ENCODE measurements around the gene ISG15. TPM values are rescaled to one million over a fixed set of nuclear protein-coding genes. Genes with fewer than 3 reads are reported as not detected.

The ISG15 gene
- total RNA-seq, 1 donor from 2014 or later = 31.9 TPM

DNA sequence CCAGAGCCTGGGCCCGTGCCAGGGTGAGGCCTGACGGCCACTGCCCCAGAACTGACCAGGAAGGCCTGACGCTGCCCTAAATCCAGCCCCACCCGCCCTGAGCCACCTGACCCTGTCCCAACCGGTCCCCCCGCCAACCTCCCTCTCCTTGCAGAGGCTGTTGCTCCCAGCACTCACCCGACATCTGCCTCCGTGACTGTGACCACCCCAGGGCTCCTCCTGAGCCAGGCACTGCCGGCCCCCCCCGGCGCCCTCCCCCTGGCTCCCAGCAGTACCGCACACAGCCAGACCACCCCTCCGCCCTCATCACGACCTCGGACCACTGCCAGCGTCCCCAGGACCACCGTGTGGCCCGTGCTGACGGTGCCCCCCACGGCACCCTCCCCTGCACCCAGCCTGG is 32.9 kb downstream of the ISG15 start:
- Mint-ChIP-seq H3K27me3 (ENCODE audit: low read depth) (no peaks in the 10 kb centered on the region), H3K4me3 (ENCODE audit: low read depth) (no peak overlapping the region), H3K9me3 (no peaks in the 10 kb centered on the region), H3K36me3 (ENCODE audit: low read depth) (no peaks in the 10 kb centered on the region), H3K4me1 (ENCODE audit: low read depth) (no peaks in the 10 kb centered on the region), H3K27ac (no peak overlapping the region)
- DNase-seq (ENCODE audit: low spot score) = no peak
- intact Hi-C loops (cut with micrococcal nuclease) = no loop called here

DNA sequence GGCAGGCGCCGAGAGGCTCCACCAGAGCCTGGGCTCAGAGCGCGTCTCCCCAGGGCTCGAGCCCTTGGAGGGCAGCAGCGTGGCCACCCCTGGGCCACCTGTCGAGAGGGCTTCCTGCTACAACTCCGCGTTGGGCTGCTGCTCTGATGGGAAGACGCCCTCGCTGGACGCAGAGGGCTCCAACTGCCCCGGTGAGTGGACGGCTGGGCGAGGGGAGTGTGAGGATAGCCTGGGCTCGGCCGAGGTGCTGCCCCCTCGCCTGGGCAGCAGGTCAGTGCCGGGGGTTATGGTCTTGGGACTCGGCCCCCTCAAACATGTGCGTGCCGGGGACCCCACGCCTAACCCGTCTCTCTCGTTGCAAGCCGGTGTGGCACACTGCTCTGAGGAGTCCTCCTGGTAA is 33.5 kb downstream of the ISG15 start:
- Mint-ChIP-seq H3K27ac (no peak overlapping the region), H3K4me3 (ENCODE audit: low read depth) (no peak overlapping the region), H3K4me1 (ENCODE audit: low read depth) (no peaks in the 10 kb centered on the region), H3K27me3 (ENCODE audit: low read depth) (no peaks in the 10 kb centered on the region), H3K36me3 (ENCODE audit: low read depth) (no peaks in the 10 kb centered on the region), H3K9me3 (no peaks in the 10 kb centered on the region)
- intact Hi-C loops (cut with micrococcal nuclease) = no loop called here
- no peak for DNase-seq (ENCODE audit: low spot score)

GRCh38 chr1:1047407-1047806 is 34.1 kb downstream of the ISG15 start:
- H3K4me3 Mint-ChIP-seq (ENCODE audit: low read depth) = no peak overlapping the region
- no peaks in the 10 kb centered on the region for H3K36me3 Mint-ChIP-seq (ENCODE audit: low read depth)

DNA sequence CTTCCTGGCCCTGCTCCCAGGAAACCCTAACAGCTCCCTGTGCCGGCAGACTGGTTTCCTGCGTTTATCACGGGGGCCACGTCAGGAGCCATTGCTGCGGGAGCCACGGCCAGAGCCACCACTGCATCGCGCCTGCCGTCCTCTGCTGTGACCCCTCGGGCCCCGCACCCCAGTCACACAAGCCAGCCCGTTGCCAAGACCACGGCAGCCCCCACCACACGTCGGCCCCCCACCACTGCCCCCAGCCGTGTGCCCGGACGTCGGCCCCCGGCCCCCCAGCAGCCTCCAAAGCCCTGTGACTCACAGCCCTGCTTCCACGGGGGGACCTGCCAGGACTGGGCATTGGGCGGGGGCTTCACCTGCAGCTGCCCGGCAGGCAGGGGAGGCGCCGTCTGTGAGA is 34.7 kb downstream of the ISG15 start:
- no peak overlapping the region for H3K27ac Mint-ChIP-seq
- intact Hi-C loops (cut with micrococcal nuclease) = no loop called here
- H3K4me3 Mint-ChIP-seq (ENCODE audit: low read depth) = no peak overlapping the region
- DNase-seq (ENCODE audit: low spot score) = no peak
- no peaks in the 10 kb centered on the region for H3K9me3 Mint-ChIP-seq
- no peaks in the 10 kb centered on the region for H3K36me3 Mint-ChIP-seq (ENCODE audit: low read depth)
- H3K4me1 Mint-ChIP-seq (ENCODE audit: low read depth) = no peaks in the 10 kb centered on the region
- no peaks in the 10 kb centered on the region for H3K27me3 Mint-ChIP-seq (ENCODE audit: low read depth)

More at GRCh38 chr1:1047407-1047806, 34.1 kb downstream of the ISG15 start:
- intact Hi-C loops (cut with micrococcal nuclease) = no loop called here
- Mint-ChIP-seq H3K27me3 (ENCODE audit: low read depth) (no peaks in the 10 kb centered on the region), H3K9me3 (no peaks in the 10 kb centered on the region), H3K27ac (no peak overlapping the region), H3K4me1 (ENCODE audit: low read depth) (no peaks in the 10 kb centered on the region)
- no peak for DNase-seq (ENCODE audit: low spot score)

DNA sequence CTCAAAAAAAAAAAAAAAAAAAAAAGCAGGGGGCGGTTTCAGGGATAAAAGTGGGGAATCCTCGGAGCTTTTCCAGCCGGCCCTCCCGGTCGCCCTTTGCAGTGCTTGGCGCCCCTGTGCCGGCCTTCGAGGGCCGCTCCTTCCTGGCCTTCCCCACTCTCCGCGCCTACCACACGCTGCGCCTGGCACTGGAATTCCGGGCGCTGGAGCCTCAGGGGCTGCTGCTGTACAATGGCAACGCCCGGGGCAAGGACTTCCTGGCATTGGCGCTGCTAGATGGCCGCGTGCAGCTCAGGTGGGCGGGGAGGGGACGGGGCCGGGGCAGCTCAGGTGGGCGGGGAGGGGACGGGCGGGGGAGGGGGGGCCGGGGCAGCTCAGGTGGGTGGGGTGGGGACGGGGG is 35.5 kb downstream of the ISG15 start:
- Mint-ChIP-seq H3K27me3 (ENCODE audit: low read depth) (no peaks in the 10 kb centered on the region), H3K27ac (no peak overlapping the region), H3K9me3 (no peaks in the 10 kb centered on the region), H3K36me3 (ENCODE audit: low read depth) (no peaks in the 10 kb centered on the region), H3K4me3 (ENCODE audit: low read depth) (no peak overlapping the region), H3K4me1 (ENCODE audit: low read depth) (no peaks in the 10 kb centered on the region)
- intact Hi-C loops (cut with micrococcal nuclease) = no loop called here
- no peak for DNase-seq (ENCODE audit: low spot score)

DNA sequence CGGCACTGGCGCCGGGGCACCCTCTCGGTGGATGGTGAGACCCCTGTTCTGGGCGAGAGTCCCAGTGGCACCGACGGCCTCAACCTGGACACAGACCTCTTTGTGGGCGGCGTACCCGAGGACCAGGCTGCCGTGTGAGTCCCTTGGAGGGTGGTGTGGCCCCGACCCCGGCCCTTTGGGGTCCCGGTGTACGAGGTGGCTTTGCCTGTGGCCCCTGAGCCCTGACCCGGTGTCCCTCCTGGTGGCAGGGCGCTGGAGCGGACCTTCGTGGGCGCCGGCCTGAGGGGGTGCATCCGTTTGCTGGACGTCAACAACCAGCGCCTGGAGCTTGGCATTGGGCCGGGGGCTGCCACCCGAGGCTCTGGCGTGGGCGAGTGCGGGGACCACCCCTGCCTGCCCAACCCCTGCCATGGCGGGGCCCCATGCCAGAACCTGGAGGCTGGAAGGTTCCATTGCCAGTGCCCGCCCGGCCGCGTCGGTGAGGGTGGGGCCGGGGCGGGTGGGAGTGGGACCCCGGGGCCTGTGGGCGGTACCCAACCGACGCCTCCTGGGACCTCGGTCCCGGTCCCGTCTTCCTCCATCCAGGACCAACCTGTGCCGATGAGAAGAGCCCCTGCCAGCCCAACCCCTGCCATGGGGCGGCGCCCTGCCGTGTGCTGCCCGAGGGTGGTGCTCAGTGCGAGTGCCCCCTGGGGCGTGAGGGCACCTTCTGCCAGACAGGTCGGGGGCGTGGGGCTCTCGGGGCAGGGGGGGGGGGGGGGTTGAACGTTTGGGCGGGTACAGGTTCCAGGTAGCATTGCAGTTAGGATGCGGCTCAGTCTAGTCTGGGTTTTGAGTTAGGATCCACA is 36.2 kb downstream of the ISG15 start:
- no peak overlapping the region for H3K27ac Mint-ChIP-seq
- intact Hi-C loops (cut with micrococcal nuclease) = no loop called here
- H3K9me3 Mint-ChIP-seq = no peaks in the 10 kb centered on the region
- no peaks in the 10 kb centered on the region for H3K4me1 Mint-ChIP-seq (ENCODE audit: low read depth)
- H3K27me3 Mint-ChIP-seq (ENCODE audit: low read depth) = no peaks in the 10 kb centered on the region
- no peak for DNase-seq (ENCODE audit: low spot score)
- no peak overlapping the region for H3K4me3 Mint-ChIP-seq (ENCODE audit: low read depth)
- H3K36me3 Mint-ChIP-seq (ENCODE audit: low read depth) = no peaks in the 10 kb centered on the region

DNA sequence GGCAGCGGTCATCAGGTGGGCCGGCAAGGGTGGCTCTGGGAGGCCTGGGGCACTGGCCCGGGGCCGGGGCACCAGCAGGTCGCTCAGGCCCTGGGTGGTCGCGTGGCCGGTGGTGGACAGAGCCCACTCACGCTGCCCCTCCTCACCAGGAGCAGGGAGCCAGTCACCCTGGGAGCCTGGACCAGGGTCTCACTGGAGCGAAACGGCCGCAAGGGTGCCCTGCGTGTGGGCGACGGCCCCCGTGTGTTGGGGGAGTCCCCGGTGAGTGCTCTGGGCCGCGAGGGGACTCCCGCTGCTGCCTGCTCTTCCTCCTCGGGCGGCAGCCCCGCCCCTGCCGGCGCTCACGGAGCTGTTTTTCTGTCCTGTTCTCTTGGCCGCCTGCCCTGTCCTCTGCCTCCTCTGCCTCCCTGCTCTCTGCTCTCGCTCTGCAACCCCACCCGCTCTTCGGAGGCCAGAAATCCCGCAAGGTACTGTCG is 37.3 kb downstream of the ISG15 start:
- no peak for DNase-seq (ENCODE audit: low spot score)
- Mint-ChIP-seq H3K9me3 (no peaks in the 10 kb centered on the region), H3K4me1 (ENCODE audit: low read depth) (no peaks in the 10 kb centered on the region), H3K27ac (no peak overlapping the region), H3K4me3 (ENCODE audit: low read depth) (no peak overlapping the region), H3K36me3 (ENCODE audit: low read depth) (no peaks in the 10 kb centered on the region), H3K27me3 (ENCODE audit: low read depth) (no peaks in the 10 kb centered on the region)
- intact Hi-C loops (cut with micrococcal nuclease) = no loop called here

- H3K27me3 Mint-ChIP-seq (ENCODE audit: low read depth) = no peaks in the 10 kb centered on the region
- H3K9me3 Mint-ChIP-seq = no peaks in the 10 kb centered on the region
- no peaks in the 10 kb centered on the region for H3K4me1 Mint-ChIP-seq (ENCODE audit: low read depth)
- intact Hi-C loops (cut with micrococcal nuclease) = no loop called here
- no peak for DNase-seq (ENCODE audit: low spot score)
- H3K36me3 Mint-ChIP-seq (ENCODE audit: low read depth) = no peaks in the 10 kb centered on the region
- H3K4me3 Mint-ChIP-seq (ENCODE audit: low read depth) = no peak overlapping the region
- no peak overlapping the region for H3K27ac Mint-ChIP-seq
Observed at GRCh38 chr1:1051127-1051810, 38.0 kb downstream of the ISG15 start.

GRCh38 chr1:1052003-1052840 is 38.9 kb downstream of the ISG15 start:
- Mint-ChIP-seq H3K4me1 (ENCODE audit: low read depth) (no peaks in the 10 kb centered on the region), H3K36me3 (ENCODE audit: low read depth) (no peaks in the 10 kb centered on the region), H3K27me3 (ENCODE audit: low read depth) (peaks cover 4% of the 10 kb centered on the region), H3K27ac (no peak overlapping the region), H3K9me3 (no peaks in the 10 kb centered on the region), H3K4me3 (ENCODE audit: low read depth) (no peak overlapping the region)
- intact Hi-C loops (cut with micrococcal nuclease) = no loop called here
- DNase-seq (ENCODE audit: low spot score) = no peak

DNA sequence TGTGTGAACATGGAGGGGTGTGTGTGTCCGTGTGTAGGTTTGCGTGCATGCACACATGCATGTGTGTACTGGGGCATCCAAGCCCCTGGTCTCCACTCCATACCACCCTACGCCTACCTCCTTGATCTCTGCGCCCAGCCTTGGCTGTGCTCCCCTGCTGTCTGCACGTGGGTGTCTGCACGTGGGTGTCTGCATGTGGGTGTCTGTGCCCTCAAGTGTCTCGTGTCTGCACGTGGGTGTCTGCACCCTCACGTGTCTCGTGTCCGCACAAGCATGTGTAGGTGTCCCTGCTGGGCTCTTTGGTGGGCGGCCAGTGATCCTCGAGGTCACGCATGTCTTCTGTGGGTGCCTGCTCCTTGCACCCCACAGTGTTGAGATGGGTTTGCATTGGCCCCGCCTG is 39.7 kb downstream of the ISG15 start:
- Mint-ChIP-seq H3K9me3 (no peaks in the 10 kb centered on the region), H3K4me1 (ENCODE audit: low read depth) (no peaks in the 10 kb centered on the region), H3K36me3 (ENCODE audit: low read depth) (no peaks in the 10 kb centered on the region), H3K27ac (no peak overlapping the region), H3K27me3 (ENCODE audit: low read depth) (peaks cover 10% of the 10 kb centered on the region), H3K4me3 (ENCODE audit: low read depth) (no peak overlapping the region)
- no peak for DNase-seq (ENCODE audit: low spot score)
- intact Hi-C loops (cut with micrococcal nuclease) = no loop called here

GRCh38 chr1:1053682-1054081 is 40.4 kb downstream of the ISG15 start:
- intact Hi-C loops (cut with micrococcal nuclease) = no loop called here
- Mint-ChIP-seq H3K4me3 (ENCODE audit: low read depth) (no peak overlapping the region), H3K36me3 (ENCODE audit: low read depth) (no peaks in the 10 kb centered on the region), H3K9me3 (no peaks in the 10 kb centered on the region), H3K27me3 (ENCODE audit: low read depth) (peaks cover 15% of the 10 kb centered on the region), H3K27ac (no peak overlapping the region), H3K4me1 (ENCODE audit: low read depth) (peaks cover 3% of the 10 kb centered on the region)
- DNase-seq (ENCODE audit: low spot score) = no peak

- no peak overlapping the region for H3K4me3 Mint-ChIP-seq (ENCODE audit: low read depth)
- DNase-seq (ENCODE audit: low spot score) = no peak
- H3K9me3 Mint-ChIP-seq = no peaks in the 10 kb centered on the region
- no peaks in the 10 kb centered on the region for H3K36me3 Mint-ChIP-seq (ENCODE audit: low read depth)
- H3K4me1 Mint-ChIP-seq (ENCODE audit: low read depth) = peaks cover 3% of the 10 kb centered on the region
- no peak overlapping the region for H3K27ac Mint-ChIP-seq
- intact Hi-C loops (cut with micrococcal nuclease) = no loop called here
- peaks cover 17% of the 10 kb centered on the region for H3K27me3 Mint-ChIP-seq (ENCODE audit: low read depth)
Observed at GRCh38 chr1:1054099-1054700, 40.9 kb downstream of the ISG15 start.

All from activated T-helper 2 cell treated with anti-CD3 and anti-CD28 coated beads, Interferon-gamma antibody, Interleukin-2, Interleukin-4, amounts not matched to agents 10 μg/mL and 5 μg/mL and 100 μg/mL, durations not matched to agents 14 hours and 24 hours and 36 hours (primary cell).